OCI-LY7 (cell line): ENCODE data around the gene PCDH9. TPM values are rescaled to one million over a fixed set of nuclear protein-coding genes. Genes with fewer than 3 reads are reported as not detected.

Experiments used
- BruUV-seq: library from RNA; stranded (reverse); fragments of 400-500 nt; replicated peaks from 2 replicates; lab custom pipeline; 2021; lab: Mats Ljungman, UMichigan
- CTCF ChIA-PET: fragments of 300-600 bp; sonication (Branson Sonifier 250); formaldehyde crosslinking; loops from one replicate; lab custom pipeline; 2022; ENCODE audit warnings: antibody characterized with exemption; ENCODE audit not compliant: unreplicated experiment; lab: Charles Lee
- POLR2A ChIA-PET: fragments of 300-600 bp; sonication (Branson Sonifier 250); formaldehyde crosslinking; loops from one replicate; lab custom pipeline; 2022; ENCODE audit warnings: antibody characterized with exemption; lab: Charles Lee
- DNase-seq: peaks from one replicate; pipeline ENCODE4 v3.0.0-alpha.2; 2015; ENCODE audit warnings: low spot score
- H2AFZ ChIP-seq: fragments of 200-600 bp; sonication (generic), shearing (Covaris generic); 2 replicates; pipeline ENCODE4 v1.6.1; 2014; ENCODE audit warnings: mild to moderate bottlenecking, antibody characterized with exemption, low read length, moderate library complexity
- H3K27ac ChIP-seq: fragments of 200-600 bp; sonication (generic); 2 replicates; pipeline ENCODE4 v1.5.1; 2014; ENCODE audit warnings: mixed run types, low read depth, mild to moderate bottlenecking, moderate library complexity, low read length, inconsistent platforms; ENCODE audit not compliant: poor library complexity, severe bottlenecking
- H3K36me3 ChIP-seq: fragments of 200-600 bp; sonication (generic); 2 replicates; pipeline ENCODE4 v1.6.1; 2014; ENCODE audit warnings: mild to moderate bottlenecking, antibody characterized with exemption, low read length, moderate library complexity, mixed read lengths; ENCODE audit not compliant: insufficient read depth
- H3K4me1 ChIP-seq: fragments of 200-600 bp; sonication (generic); 2 replicates; pipeline ENCODE4 v1.5.1; 2014; ENCODE audit warnings: mild to moderate bottlenecking, low read length; ENCODE audit not compliant: insufficient read depth, poor library complexity, severe bottlenecking
- H3K4me2 ChIP-seq: fragments of 200-600 bp; sonication (generic); 2 replicates; pipeline ENCODE4 v1.6.1; 2014; ENCODE audit warnings: mild to moderate bottlenecking, low read length
- H3K4me3 ChIP-seq: fragments of 200-600 bp; sonication (generic); 2 replicates; pipeline ENCODE4 v1.5.1; 2014; ENCODE audit warnings: mild to moderate bottlenecking, low read depth, low read length; ENCODE audit not compliant: poor library complexity, severe bottlenecking
- H3K79me2 ChIP-seq: fragments of 200-600 bp; sonication (generic); 2 replicates; pipeline ENCODE4 v1.6.1; 2016; ENCODE audit warnings: low read depth, mild to moderate bottlenecking, low read length, moderate library complexity, mixed read lengths; ENCODE audit not compliant: insufficient read depth
- H3K9me2 ChIP-seq: fragments of 200-600 bp; sonication (generic); 2 replicates; pipeline ENCODE4 v1.6.1; 2016; ENCODE audit warnings: mild to moderate bottlenecking, low read length, mixed read lengths; ENCODE audit not compliant: insufficient read depth
- H3K9me3 ChIP-seq: fragments of 200-600 bp; sonication (generic); 2 replicates; pipeline ENCODE4 v1.6.1; 2014; ENCODE audit warnings: mild to moderate bottlenecking, mixed run types, low read length, mixed read lengths
- H4K20me1 ChIP-seq: fragments of 200-600 bp; sonication (generic); 2 replicates; pipeline ENCODE4 v1.6.1; 2014; ENCODE audit warnings: mild to moderate bottlenecking, antibody characterized with exemption, low read length, moderate library complexity, mixed read lengths; ENCODE audit not compliant: insufficient read depth
- CTCF ChIP-seq: fragments of 200-600 bp; sonication (generic); conservative IDR thresholded peaks from 2 replicates; pipeline ENCODE4 v1.5.1; 2014; ENCODE audit warnings: mild to moderate bottlenecking, antibody characterized with exemption, low read length, moderate library complexity, mixed read lengths
- EZH2phosphoT487 ChIP-seq: fragments of 200-600 bp; sonication (generic); IDR thresholded peaks from 2 replicates; pipeline ENCODE4 v1.6.1; 2018; ENCODE audit warnings: low read depth, borderline replicate concordance, mild to moderate bottlenecking, mixed run types, antibody characterized with exemption, low read length, moderate library complexity, mixed read lengths
- intact Hi-C: fragments of 100-400 bp; cut with micrococcal nuclease; formaldehyde crosslinking; loops from one replicate; pipeline ENCODE4 v1.10.0; 2022; ENCODE audit not compliant: unreplicated experiment
- total RNA-seq, 2 experiments: library from RNA; depleted of rRNA in 1 of 2; stranded (reverse); fragments of >200 nt in 1 of 2; shearing (Covaris generic) in 1 of 2; gene quantifications; 2 replicates each; pipeline ENCODE4 v1.2.3, GENCODE V29; 2014 to 2022

Gene PCDH9
- total RNA-seq, 2 experiments from 2014 or later, result 20.1 to 26.0 TPM

- no TSS peak for BruUV-seq
- Histone ChIP-seq H3K9me2 (no peaks in the 10 kb centered on the region), H3K27ac (no peak overlapping the region), H3K36me3 (no peaks in the 10 kb centered on the region), H3K4me1 (no peaks in the 10 kb centered on the region), H3K4me3 (no peak overlapping the region), H3K9me3 (no peaks in the 10 kb centered on the region), H3K79me2 (no peaks in the 10 kb centered on the region), H2AFZ (peak overlapping the region; percentile 48), H4K20me1 (no peaks in the 10 kb centered on the region), H3K4me2 (no peak overlapping the region)
- ChIA-PET CTCF (interaction anchor here (1.5 kb wide), 1 partner anchor 36 kb away, joined by 6 read pairs; no protein-coding TSS in a partner anchor), POLR2A (interaction anchor here (0.7 to 3.7 kb wide), 11 partner anchors 9 to 267 kb away, joined by 3 to 20 read pairs (median 4); no protein-coding TSS in a partner anchor)
- intact Hi-C loops, result no loop called here
- TF ChIP-seq CTCF (no peak), EZH2phosphoT487 (no peak)
- DNase-seq, result no peak
These were observed 271.5 kb downstream of the PCDH9 start for GRCh38 chr13:66958611-66959010.

- Histone ChIP-seq H4K20me1 (no peaks in the 10 kb centered on the region), H3K9me2 (no peaks in the 10 kb centered on the region), H3K4me2 (no peak overlapping the region), H3K9me3 (no peaks in the 10 kb centered on the region), H3K27ac (no peak overlapping the region), H3K4me1 (no peaks in the 10 kb centered on the region), H3K79me2 (no peaks in the 10 kb centered on the region), H2AFZ (no peak overlapping the region), H3K4me3 (no peak overlapping the region), H3K36me3 (no peaks in the 10 kb centered on the region)
- intact Hi-C loops, result no loop called here
- no peak for DNase-seq
- CTCF ChIA-PET, result no interaction called here
- BruUV-seq, result no TSS peak
- POLR2A ChIA-PET, result no interaction called here
- TF ChIP-seq CTCF (no peak), EZH2phosphoT487 (no peak)
These were observed 277.6 kb downstream of the PCDH9 start for GRCh38 chr13:66952507-66952906.

- BruUV-seq, result no TSS peak
- no peaks in the 10 kb centered on the region for H3K4me1 ChIP-seq
- H3K9me3 ChIP-seq, result no peaks in the 10 kb centered on the region
- POLR2A ChIA-PET, result interaction anchor here (0.5 to 2.0 kb wide), 6 partner anchors 11 to 952 kb away, joined by 3 to 10 read pairs (median 4); no protein-coding TSS in a partner anchor
- H3K9me2 ChIP-seq, result no peaks in the 10 kb centered on the region
- no peak overlapping the region for H3K4me2 ChIP-seq
- H3K79me2 ChIP-seq, result no peaks in the 10 kb centered on the region
- no peak overlapping the region for H3K27ac ChIP-seq
- H2AFZ ChIP-seq, result peak overlapping the region; percentile 22; the same call in 1 of the 2 replicates
- CTCF ChIA-PET, result no interaction called here
- H3K4me3 ChIP-seq, result no peak overlapping the region
- DNase-seq, result no peak
- TF ChIP-seq CTCF, result no peak
- no peak for TF ChIP-seq EZH2phosphoT487
- no peaks in the 10 kb centered on the region for H4K20me1 ChIP-seq
- H3K36me3 ChIP-seq, result no peaks in the 10 kb centered on the region
- intact Hi-C loops, result no loop called here
These were observed 278.7 kb downstream of the PCDH9 start for GRCh38 chr13:66951426-66951825.
